Panc1 (cell line): ENCODE results near the gene PCDHGB5. TPM values are rescaled to one million over a fixed set of nuclear protein-coding genes. Genes with fewer than 3 reads are reported as not detected.

Experiments
- ATAC-seq: fragments of 200-7000 bp; cut with Tn5 transposase; 2 replicates; pipeline ENCODE4 v1.9.1; 2020; ENCODE audit warnings: mild to moderate bottlenecking, moderate library complexity
- BruUV-seq: library from RNA; stranded (reverse); fragments of 400-500 nt; replicated peaks from 2 replicates; lab custom pipeline; 2021; lab: Mats Ljungman, UMichigan
- CTCF ChIA-PET: fragments of 300-600 bp; sonication (Branson Sonifier 250); formaldehyde crosslinking; loops from one replicate; lab custom pipeline; 2022; ENCODE audit warnings: antibody characterized with exemption; lab: Charles Lee
- POLR2A ChIA-PET: fragments of 300-600 bp; sonication (Branson Sonifier 250); formaldehyde crosslinking; loops from one replicate; lab custom pipeline; 2022; ENCODE audit warnings: antibody characterized with exemption; lab: Charles Lee
- DNase-seq: peaks from one replicate; pipeline ENCODE4 v3.0.0-alpha.2; 2010; ENCODE audit warnings: low read depth, low spot score
- H3K27ac ChIP-seq: 2 replicates; pipeline ENCODE4 v1.5.1; 2011; ENCODE audit warnings: mild to moderate bottlenecking, low read length, inconsistent platforms
- H3K27me3 ChIP-seq: fragments of 200-500 bp; sonication (Bioruptor generic); 2 replicates; pipeline ENCODE4 v1.6.0; 2014; ENCODE audit warnings: low read length, inconsistent platforms; ENCODE audit not compliant: control insufficient read depth, insufficient read depth
- H3K36me3 ChIP-seq: fragments of 200-500 bp; sonication (Bioruptor generic); 2 replicates; pipeline ENCODE4 v1.5.1; 2014; ENCODE audit warnings: inconsistent platforms, mild to moderate bottlenecking, low read length, moderate library complexity; ENCODE audit not compliant: control insufficient read depth, insufficient read depth
- H3K4me1 ChIP-seq: 2 replicates; pipeline ENCODE4 v1.5.1; 2011; ENCODE audit warnings: inconsistent platforms, mild to moderate bottlenecking, low read length, moderate library complexity; ENCODE audit not compliant: control insufficient read depth, insufficient read depth
- H3K4me3 ChIP-seq, 2 experiments: 2 replicates each; pipeline ENCODE4 v1.5.1; 2011 to 2012; ENCODE audit warnings: low read depth in 2 of 2, low read length in 2 of 2, mild to moderate bottlenecking in 2 of 2, inconsistent platforms in 1 of 2, moderate library complexity in 1 of 2
- H3K9me3 ChIP-seq: fragments of 200-500 bp; sonication (Bioruptor generic); 2 replicates; pipeline ENCODE4 v1.5.1; 2014; ENCODE audit warnings: low read depth, mild to moderate bottlenecking, inconsistent platforms, low read length, moderate library complexity; ENCODE audit not compliant: control insufficient read depth, insufficient read depth
- POLR2AphosphoS5 ChIP-seq: IDR thresholded peaks from 2 replicates; pipeline ENCODE4 v1.6.1; 2012; ENCODE audit warnings: mild to moderate bottlenecking, low read depth, low read length, moderate library complexity
- SIN3A ChIP-seq: IDR thresholded peaks from 2 replicates; pipeline ENCODE4 v1.6.1; 2012; ENCODE audit warnings: low read depth, mild to moderate bottlenecking, low read length, moderate library complexity, borderline replicate concordance; ENCODE audit not compliant: insufficient read depth
- TCF7L2 ChIP-seq: IDR thresholded peaks from 2 replicates; pipeline ENCODE4 v1.6.1; 2011; ENCODE audit warnings: mild to moderate bottlenecking, low read depth, low read length, inconsistent platforms
- in situ Hi-C: cut with HindIII; loops from 2 replicates; pipeline ENCODE4 v1.10.0; 2016; ENCODE audit warnings: low sequenced_read_pairs, low pct_unique_long_range_greater_than_20kb
- intact Hi-C: fragments of 100-400 bp; cut with micrococcal nuclease; formaldehyde crosslinking; loops from one replicate; pipeline ENCODE4 v1.10.0; 2022; ENCODE audit not compliant: unreplicated experiment
- total RNA-seq: library from RNA; stranded (reverse); gene quantifications from one replicate; pipeline ENCODE4 v1.2.1, GENCODE V29; 2021; ENCODE audit not compliant: unreplicated experiment
- TF ChIP-seq, protein P1 (sequence below), 2 experiments: IDR thresholded peaks; 2 replicates each; pipeline ENCODE4 v1.6.1; 2011 to 2012; ENCODE audit warnings: low read depth in 2 of 2, control low read depth in 1 of 2, low read length in 1 of 2, mild to moderate bottlenecking in 1 of 2, moderate library complexity in 1 of 2; ENCODE audit not compliant: insufficient read depth in 1 of 2
- TF ChIP-seq, protein P2 (sequence below): fragments of 450-650 bp; IDR thresholded peaks from 2 replicates; pipeline ENCODE4 v1.5.1; 2017; ENCODE audit warnings: mild to moderate bottlenecking

The PCDHGB5 gene
- total RNA-seq, 1 experiment from 2014 or later: 0.87 TPM

DNA sequence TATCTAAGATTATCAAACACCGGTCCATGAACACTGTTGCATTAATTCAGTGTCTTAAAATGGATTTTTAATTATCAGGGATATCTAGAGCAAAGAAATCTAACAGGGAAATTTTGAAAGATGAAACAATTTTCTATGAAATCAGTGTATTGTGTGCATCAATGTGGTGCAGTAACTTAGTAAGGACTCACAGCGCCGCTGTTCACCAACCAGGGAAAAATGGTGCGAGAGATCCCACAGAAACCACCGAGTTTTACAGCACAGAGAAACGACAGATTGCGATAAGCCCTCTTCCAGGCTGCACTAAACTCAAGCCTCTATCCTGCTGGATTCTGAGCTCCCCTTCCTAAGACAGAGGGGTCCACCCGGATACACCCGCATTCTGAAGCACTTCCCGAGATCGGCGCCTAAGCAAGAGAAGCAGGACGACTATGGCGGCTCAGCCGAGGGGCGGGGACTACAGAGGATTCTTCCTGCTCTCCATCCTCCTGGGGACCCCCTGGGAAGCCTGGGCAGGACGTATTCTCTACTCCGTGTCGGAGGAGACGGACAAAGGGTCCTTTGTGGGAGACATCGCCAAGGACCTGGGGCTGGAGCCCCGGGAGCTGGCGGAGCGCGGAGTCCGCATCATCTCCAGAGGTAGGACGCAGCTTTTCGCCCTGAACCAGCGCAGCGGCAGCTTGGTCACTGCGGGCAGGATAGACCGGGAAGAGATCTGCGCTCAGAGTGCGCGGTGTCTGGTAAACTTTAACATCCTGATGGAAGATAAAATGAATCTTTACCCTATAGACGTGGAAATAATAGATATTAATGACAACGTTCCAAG lies 15.1 kb upstream of the PCDHGB5 start, which contains the start of gene PCDHGA7:
Gene PCDHGA7, plus strand, starts transcription at position 274 of the 826 bp plus-strand sequence. Its CDS starts 158 bp downstream, at position 432.
- BruUV-seq: no TSS peak
- POLR2A ChIA-PET: no interaction called here
- in situ Hi-C loops: no loop called here

DNA sequence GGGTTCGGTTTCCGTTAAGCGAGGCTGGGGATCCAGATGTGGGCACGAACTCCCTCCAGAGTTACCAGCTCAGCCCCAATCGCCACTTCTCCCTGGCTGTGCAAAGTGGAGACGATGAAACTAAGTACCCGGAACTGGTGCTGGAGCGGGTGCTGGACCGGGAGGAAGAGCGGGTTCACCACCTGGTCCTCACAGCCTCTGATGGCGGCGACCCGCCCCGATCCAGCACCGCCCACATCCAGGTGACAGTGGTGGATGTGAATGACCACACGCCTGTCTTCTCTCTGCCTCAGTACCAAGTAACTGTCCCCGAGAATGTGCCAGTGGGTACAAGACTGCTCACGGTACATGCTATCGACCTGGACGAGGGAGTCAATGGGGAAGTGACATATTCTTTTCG lies 14.4 kb upstream of the PCDHGB5 start:
- intact Hi-C loops: no loop called here
- Histone ChIP-seq H3K4me1 (no peaks in the 10 kb centered on the region), H3K36me3 (no peaks in the 10 kb centered on the region), H3K27ac (no peak overlapping the region), H3K27me3 (0 out of 2 replicates have a peak, but pooled peaks cover 2% of the 10 kb centered on the region), H3K9me3 (no peaks in the 10 kb centered on the region), H3K4me3 (no peak overlapping the region; a peak in 1 of 4 replicates)
- ATAC-seq (no peak), DNase-seq (no peak)
- CTCF ChIA-PET: no interaction called here
- in situ Hi-C loops: no loop called here
- POLR2A ChIA-PET: no interaction called here
- no TSS peak for BruUV-seq
- TF ChIP-seq SIN3A (no peak), POLR2AphosphoS5 (no peak), TCF7L2 (no peak)
- TF ChIP-seq, protein P1, sequence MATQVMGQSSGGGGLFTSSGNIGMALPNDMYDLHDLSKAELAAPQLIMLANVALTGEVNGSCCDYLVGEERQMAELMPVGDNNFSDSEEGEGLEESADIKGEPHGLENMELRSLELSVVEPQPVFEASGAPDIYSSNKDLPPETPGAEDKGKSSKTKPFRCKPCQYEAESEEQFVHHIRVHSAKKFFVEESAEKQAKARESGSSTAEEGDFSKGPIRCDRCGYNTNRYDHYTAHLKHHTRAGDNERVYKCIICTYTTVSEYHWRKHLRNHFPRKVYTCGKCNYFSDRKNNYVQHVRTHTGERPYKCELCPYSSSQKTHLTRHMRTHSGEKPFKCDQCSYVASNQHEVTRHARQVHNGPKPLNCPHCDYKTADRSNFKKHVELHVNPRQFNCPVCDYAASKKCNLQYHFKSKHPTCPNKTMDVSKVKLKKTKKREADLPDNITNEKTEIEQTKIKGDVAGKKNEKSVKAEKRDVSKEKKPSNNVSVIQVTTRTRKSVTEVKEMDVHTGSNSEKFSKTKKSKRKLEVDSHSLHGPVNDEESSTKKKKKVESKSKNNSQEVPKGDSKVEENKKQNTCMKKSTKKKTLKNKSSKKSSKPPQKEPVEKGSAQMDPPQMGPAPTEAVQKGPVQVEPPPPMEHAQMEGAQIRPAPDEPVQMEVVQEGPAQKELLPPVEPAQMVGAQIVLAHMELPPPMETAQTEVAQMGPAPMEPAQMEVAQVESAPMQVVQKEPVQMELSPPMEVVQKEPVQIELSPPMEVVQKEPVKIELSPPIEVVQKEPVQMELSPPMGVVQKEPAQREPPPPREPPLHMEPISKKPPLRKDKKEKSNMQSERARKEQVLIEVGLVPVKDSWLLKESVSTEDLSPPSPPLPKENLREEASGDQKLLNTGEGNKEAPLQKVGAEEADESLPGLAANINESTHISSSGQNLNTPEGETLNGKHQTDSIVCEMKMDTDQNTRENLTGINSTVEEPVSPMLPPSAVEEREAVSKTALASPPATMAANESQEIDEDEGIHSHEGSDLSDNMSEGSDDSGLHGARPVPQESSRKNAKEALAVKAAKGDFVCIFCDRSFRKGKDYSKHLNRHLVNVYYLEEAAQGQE (IDR thresholded peaks at IDR 0.05; ENCODE audit: insufficient read depth in 1 of 2, low read depth in 2 of 2, low read length in 1 of 2): no peak
- TF ChIP-seq, protein P2, sequence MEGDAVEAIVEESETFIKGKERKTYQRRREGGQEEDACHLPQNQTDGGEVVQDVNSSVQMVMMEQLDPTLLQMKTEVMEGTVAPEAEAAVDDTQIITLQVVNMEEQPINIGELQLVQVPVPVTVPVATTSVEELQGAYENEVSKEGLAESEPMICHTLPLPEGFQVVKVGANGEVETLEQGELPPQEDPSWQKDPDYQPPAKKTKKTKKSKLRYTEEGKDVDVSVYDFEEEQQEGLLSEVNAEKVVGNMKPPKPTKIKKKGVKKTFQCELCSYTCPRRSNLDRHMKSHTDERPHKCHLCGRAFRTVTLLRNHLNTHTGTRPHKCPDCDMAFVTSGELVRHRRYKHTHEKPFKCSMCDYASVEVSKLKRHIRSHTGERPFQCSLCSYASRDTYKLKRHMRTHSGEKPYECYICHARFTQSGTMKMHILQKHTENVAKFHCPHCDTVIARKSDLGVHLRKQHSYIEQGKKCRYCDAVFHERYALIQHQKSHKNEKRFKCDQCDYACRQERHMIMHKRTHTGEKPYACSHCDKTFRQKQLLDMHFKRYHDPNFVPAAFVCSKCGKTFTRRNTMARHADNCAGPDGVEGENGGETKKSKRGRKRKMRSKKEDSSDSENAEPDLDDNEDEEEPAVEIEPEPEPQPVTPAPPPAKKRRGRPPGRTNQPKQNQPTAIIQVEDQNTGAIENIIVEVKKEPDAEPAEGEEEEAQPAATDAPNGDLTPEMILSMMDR: no peak

More for the DNA sequence above, 15.1 kb upstream of the PCDHGB5 start, which contains the start of gene PCDHGA7:
- Histone ChIP-seq H3K9me3 (no peaks in the 10 kb centered on the region), H3K36me3 (no peaks in the 10 kb centered on the region), H3K4me1 (no peaks in the 10 kb centered on the region), H3K27me3 (0 out of 2 replicates have a peak, but pooled peaks cover 2% of the 10 kb centered on the region), H3K4me3 (peak within 1 kb of the TSS in 1 of 2 experiments; percentile 18; a peak in 1 of 4 replicates), H3K27ac (no peak within 1 kb of the TSS)
- DNase-seq (no peak), ATAC-seq (no peak)
- intact Hi-C loops: no loop called here
- TF ChIP-seq TCF7L2: no peak
- TF ChIP-seq SIN3A: no peak
- TF ChIP-seq, protein P1 (IDR thresholded peaks at IDR 0.05; ENCODE audit: insufficient read depth in 1 of 2, low read depth in 2 of 2, low read length in 1 of 2): no peak
- TF ChIP-seq POLR2AphosphoS5: no peak
- TF ChIP-seq, protein P2: no peak
- CTCF ChIA-PET: no interaction called here
